Measurements from ENCODE around the gene BCL2. TPM values are rescaled to one million over a fixed set of nuclear protein-coding genes. Genes with fewer than 3 reads are reported as not detected.

BCL2 gene
- total RNA-seq, 1 experiment from 2014 or later = 1.5 TPM

DNA sequence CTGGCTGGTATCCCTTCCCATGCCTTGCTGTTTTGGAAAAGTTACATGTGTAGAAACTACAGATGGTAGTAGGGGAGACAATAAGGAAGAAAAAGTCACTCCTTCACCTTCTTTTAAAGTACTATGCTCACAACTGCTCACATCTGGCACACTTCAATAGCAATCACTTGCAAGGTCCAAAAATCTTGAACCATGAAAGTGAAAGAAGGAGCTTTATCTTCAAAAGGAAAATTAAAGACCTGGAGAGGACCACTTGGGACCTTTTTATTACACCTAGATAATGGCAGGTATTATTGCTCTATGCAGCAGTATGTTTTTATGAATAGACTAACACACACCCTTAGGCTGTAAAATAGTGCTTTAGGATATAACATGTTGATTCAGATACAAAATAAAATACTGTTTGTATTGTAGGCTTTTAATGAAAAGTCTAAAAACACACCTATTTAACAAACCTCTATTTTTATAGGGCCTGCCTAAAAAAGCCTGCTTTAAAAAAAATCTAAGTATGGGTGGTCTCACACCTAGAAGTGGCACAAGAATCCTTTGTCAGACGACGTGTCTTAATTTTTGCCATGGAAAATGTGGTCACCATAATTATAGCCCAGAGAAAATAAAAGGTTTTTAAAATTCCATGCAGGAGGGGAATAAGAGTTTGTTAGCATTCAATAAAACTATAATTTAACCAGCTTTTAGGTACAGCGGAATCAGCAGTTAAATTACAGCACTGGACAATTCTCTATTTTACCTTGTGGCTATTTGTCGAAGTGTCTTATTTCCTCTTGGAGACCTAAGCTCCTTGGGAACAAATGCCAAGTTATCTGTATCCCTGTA, 124.0 kb downstream of the BCL2 start:
- ChIA-PET POLR2A (ENCODE audit: unreplicated experiment) (interaction anchor here (0.6 kb wide), 1 partner anchor 86 kb away, joined by 3 read pairs; no protein-coding TSS in a partner anchor), CTCF (no interaction called here)
- H3K36me3 ChIP-seq (ENCODE audit: low read depth, low read length) = no peaks in the 10 kb centered on the region
- H4K20me1 ChIP-seq (ENCODE audit: low read length) = no peaks in the 10 kb centered on the region
- H3K9me3 ChIP-seq (ENCODE audit: low read length) = no peaks in the 10 kb centered on the region
- TF ChIP-seq EZH2 (IDR thresholded peaks at IDR 0.05; ENCODE audit: low read length, unreplicated experiment) = no peak
- no peak overlapping the region for H3K9ac ChIP-seq (ENCODE audit: low read length)
- H3K4me1 ChIP-seq (ENCODE audit: insufficient read depth, low read length) = no peaks in the 10 kb centered on the region
- ATAC-seq (no peak), DNase-seq (no peak)
- no peaks in the 10 kb centered on the region for H3K27me3 ChIP-seq (ENCODE audit: low read length)
- no peak overlapping the region for H3K4me3 ChIP-seq (ENCODE audit: low read length)
- H3K9me2 ChIP-seq (replicated peaks; ENCODE audit: low read length) = no peaks in the 10 kb centered on the region
- no peak overlapping the region for H3K27ac ChIP-seq (ENCODE audit: low read length)
- BruUV-seq (replicated peaks) = no TSS peak
- H3K4me2 ChIP-seq (ENCODE audit: low read length) = no peak overlapping the region
- H2AFZ ChIP-seq (ENCODE audit: low read length) = no peak overlapping the region
- no peaks in the 10 kb centered on the region for H3K79me2 ChIP-seq (ENCODE audit: low read length)
- no peaks in the 10 kb centered on the region for H3F3A ChIP-seq (ENCODE audit: low read length, unreplicated experiment)
- intact Hi-C loops (cut with micrococcal nuclease) = no loop called here

- no TSS peak for BruUV-seq (replicated peaks)
- ChIA-PET CTCF (no interaction called here), POLR2A (ENCODE audit: unreplicated experiment) (no interaction called here)
- Histone ChIP-seq H3K4me2 (ENCODE audit: low read length) (no peak overlapping the region), H3K79me2 (ENCODE audit: low read length) (no peaks in the 10 kb centered on the region), H3K9me2 (replicated peaks; ENCODE audit: low read length) (no peaks in the 10 kb centered on the region), H3K4me1 (ENCODE audit: insufficient read depth, low read length) (no peaks in the 10 kb centered on the region), H4K20me1 (ENCODE audit: low read length) (no peaks in the 10 kb centered on the region), H3K27ac (ENCODE audit: low read length) (no peak overlapping the region), H3K4me3 (ENCODE audit: low read length) (no peak overlapping the region), H3K9me3 (ENCODE audit: low read length) (no peaks in the 10 kb centered on the region), H3K27me3 (ENCODE audit: low read length) (no peaks in the 10 kb centered on the region), H3K9ac (ENCODE audit: low read length) (no peak overlapping the region), H3F3A (ENCODE audit: low read length, unreplicated experiment) (no peaks in the 10 kb centered on the region), H3K36me3 (ENCODE audit: low read depth, low read length) (no peaks in the 10 kb centered on the region), H2AFZ (ENCODE audit: low read length) (no peak overlapping the region)
- DNase-seq (no peak), ATAC-seq (no peak)
- intact Hi-C loops (cut with micrococcal nuclease) = no loop called here
- TF ChIP-seq EZH2 (IDR thresholded peaks at IDR 0.05; ENCODE audit: low read length, unreplicated experiment) (no peak), CTCF (conservative IDR thresholded peaks at IDR 0.05; ENCODE audit: low read depth, low read length) (no peak), EZH2phosphoT487 (IDR thresholded peaks at IDR 0.05; ENCODE audit: borderline replicate concordance, low read length) (no peak)
These were observed 126.7 kb downstream of the BCL2 start for GRCh38 chr18:63192885-63193349.

GRCh38 chr18:63192126-63192884, 127.3 kb downstream of the BCL2 start:
- no peaks in the 10 kb centered on the region for H3K27me3 ChIP-seq (ENCODE audit: low read length)
- H3K4me2 ChIP-seq (ENCODE audit: low read length) = no peak overlapping the region
- no TSS peak for BruUV-seq (replicated peaks)
- no peaks in the 10 kb centered on the region for H3K4me1 ChIP-seq (ENCODE audit: insufficient read depth, low read length)
- H3K9ac ChIP-seq (ENCODE audit: low read length) = no peak overlapping the region
- ATAC-seq = no peak
- H2AFZ ChIP-seq (ENCODE audit: low read length) = no peak overlapping the region
- ChIA-PET POLR2A (ENCODE audit: unreplicated experiment) (no interaction called here), CTCF (no interaction called here)
- H3F3A ChIP-seq (ENCODE audit: low read length, unreplicated experiment) = no peaks in the 10 kb centered on the region
- H3K9me2 ChIP-seq (replicated peaks; ENCODE audit: low read length) = no peaks in the 10 kb centered on the region
- no peak overlapping the region for H3K27ac ChIP-seq (ENCODE audit: low read length)
- no peak for TF ChIP-seq EZH2phosphoT487 (IDR thresholded peaks at IDR 0.05; ENCODE audit: borderline replicate concordance, low read length)
- TF ChIP-seq CTCF (conservative IDR thresholded peaks at IDR 0.05; ENCODE audit: low read depth, low read length) = no peak
- TF ChIP-seq EZH2 (IDR thresholded peaks at IDR 0.05; ENCODE audit: low read length, unreplicated experiment) = no peak
- H3K9me3 ChIP-seq (ENCODE audit: low read length) = no peaks in the 10 kb centered on the region
- H4K20me1 ChIP-seq (ENCODE audit: low read length) = no peaks in the 10 kb centered on the region
- no peak for DNase-seq
- intact Hi-C loops (cut with micrococcal nuclease) = no loop called here
- no peaks in the 10 kb centered on the region for H3K36me3 ChIP-seq (ENCODE audit: low read depth, low read length)
- no peaks in the 10 kb centered on the region for H3K79me2 ChIP-seq (ENCODE audit: low read length)
- H3K4me3 ChIP-seq (ENCODE audit: low read length) = no peak overlapping the region
